Measurements from ENCODE around the gene PRDM15. TPM values are rescaled to one million over a fixed set of nuclear protein-coding genes. Genes with fewer than 3 reads are reported as not detected.

PRDM15 gene
- total RNA-seq, 4 donors from 2014 or later, result 4.7 to 12.3 (median 7.3) TPM

DNA sequence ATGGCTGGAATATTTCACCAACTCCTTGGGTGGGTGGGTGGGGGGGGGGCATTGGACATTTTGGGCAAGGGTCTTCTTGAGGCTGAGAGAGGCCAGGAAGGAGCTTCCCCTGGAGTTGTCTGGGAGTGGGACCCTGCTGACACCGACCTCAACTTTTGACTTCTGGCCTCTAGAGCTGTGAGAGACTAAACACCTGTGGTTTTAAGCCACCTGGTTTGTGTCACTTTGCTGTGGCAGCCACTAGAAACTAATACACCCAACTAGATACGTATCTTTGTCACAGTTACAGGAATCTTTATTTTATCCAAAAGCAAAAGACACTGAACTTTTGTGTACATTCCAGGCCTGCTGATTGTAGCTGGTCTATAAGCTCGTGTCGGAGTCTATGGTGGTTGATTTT lies 102.4 kb downstream of the PRDM15 start:
- peak overlapping the region; percentile 96 to 98 (median 98) for H3K27ac ChIP-seq
- intact Hi-C loops (cut with DNase I), result no loop called here
- H3K27me3 ChIP-seq, result no peaks in the 10 kb centered on the region
- no peak for DNase-seq
- no peak overlapping the region for H3K4me3 ChIP-seq (replicated peaks in 1 of 3)
- WGBS, 2 donors, result 89 to 94% methylated on average over 4 of the region's 4 CpGs
- TF ChIP-seq POLR2A (IDR thresholded peaks at IDR 0.05), result no peak
- TF ChIP-seq, protein P1, sequence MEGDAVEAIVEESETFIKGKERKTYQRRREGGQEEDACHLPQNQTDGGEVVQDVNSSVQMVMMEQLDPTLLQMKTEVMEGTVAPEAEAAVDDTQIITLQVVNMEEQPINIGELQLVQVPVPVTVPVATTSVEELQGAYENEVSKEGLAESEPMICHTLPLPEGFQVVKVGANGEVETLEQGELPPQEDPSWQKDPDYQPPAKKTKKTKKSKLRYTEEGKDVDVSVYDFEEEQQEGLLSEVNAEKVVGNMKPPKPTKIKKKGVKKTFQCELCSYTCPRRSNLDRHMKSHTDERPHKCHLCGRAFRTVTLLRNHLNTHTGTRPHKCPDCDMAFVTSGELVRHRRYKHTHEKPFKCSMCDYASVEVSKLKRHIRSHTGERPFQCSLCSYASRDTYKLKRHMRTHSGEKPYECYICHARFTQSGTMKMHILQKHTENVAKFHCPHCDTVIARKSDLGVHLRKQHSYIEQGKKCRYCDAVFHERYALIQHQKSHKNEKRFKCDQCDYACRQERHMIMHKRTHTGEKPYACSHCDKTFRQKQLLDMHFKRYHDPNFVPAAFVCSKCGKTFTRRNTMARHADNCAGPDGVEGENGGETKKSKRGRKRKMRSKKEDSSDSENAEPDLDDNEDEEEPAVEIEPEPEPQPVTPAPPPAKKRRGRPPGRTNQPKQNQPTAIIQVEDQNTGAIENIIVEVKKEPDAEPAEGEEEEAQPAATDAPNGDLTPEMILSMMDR (IDR thresholded peaks at IDR 0.05), result no peak
- no peaks in the 10 kb centered on the region for H3K36me3 ChIP-seq
- H3K4me1 ChIP-seq, result peaks cover 31 to 34% of the 10 kb centered on the region in 2 donors
- H3K9me3 ChIP-seq, result no peaks in the 10 kb centered on the region

DNA sequence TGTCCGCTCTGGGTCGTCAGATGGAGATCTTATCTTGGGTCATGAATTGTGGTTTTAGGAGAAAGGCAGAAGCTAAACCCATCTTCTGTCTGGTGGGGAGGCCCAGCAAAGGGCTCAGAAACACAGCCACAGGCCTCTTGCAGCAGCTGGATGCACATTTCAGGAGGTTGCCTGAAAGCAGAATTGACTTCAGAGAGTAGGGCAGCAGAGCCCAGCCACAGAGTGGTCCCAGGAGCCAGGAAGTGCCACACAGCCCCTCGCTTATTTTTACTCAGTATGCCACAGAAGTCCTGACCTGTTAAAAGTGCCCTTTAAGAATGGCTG lies 104.0 kb downstream of the PRDM15 start:
- no peaks in the 10 kb centered on the region for H3K27me3 ChIP-seq
- H3K36me3 ChIP-seq, result no peaks in the 10 kb centered on the region
- TF ChIP-seq, protein P1 (IDR thresholded peaks at IDR 0.05), result no peak
- no peak for TF ChIP-seq POLR2A (IDR thresholded peaks at IDR 0.05)
- H3K9me3 ChIP-seq, result no peaks in the 10 kb centered on the region
- H3K4me3 ChIP-seq (replicated peaks in 1 of 3), result no peak overlapping the region
- WGBS, 2 donors, result 36 to 49% methylated on average over 3 of the region's 3 CpGs
- peak overlapping the region; percentile 80 to 94 (median 86) for H3K27ac ChIP-seq
- intact Hi-C loops (cut with DNase I), result no loop called here
- H3K4me1 ChIP-seq, result peaks cover 31 to 34% of the 10 kb centered on the region in 2 donors
- DNase-seq, result no peak

DNA sequence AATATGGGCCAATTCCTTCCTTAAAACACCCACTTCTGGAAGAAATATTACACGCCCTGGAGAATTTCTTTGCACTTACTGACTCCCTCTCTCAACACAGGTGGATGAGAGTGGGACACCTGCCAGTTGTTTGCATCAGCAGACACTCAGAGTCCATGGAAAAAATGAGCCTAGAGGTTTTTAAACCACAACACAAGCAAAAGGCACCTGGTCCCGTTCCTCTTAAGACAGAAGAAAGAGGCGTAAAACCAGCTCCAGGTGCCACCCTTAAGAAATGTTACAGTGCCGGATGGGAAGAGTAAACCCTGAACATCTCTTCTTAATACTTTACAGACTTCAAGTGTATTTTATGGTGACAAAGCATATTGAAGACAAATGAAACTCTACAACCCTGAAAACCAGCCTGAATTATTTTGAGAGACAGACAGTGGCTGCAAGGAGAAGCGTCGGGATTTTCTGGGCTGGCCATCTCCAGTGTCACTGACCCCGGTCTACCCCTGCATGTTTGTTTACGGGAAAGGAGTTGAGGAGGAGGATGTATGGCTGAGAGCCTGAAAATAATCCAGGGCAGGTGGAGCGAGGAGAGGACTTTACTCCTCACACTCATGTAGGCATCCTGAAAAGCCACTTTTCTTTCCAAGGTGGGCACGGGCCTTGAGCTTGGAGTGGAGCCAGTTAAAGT lies 104.5 kb downstream of the PRDM15 start:
- peak; percentile 85 to 88 for DNase-seq
- peaks cover 31 to 34% of the 10 kb centered on the region in 2 donors for H3K4me1 ChIP-seq
- H3K4me3 ChIP-seq (replicated peaks in 1 of 3), result no peak overlapping the region
- peak overlapping the region; percentile 80 to 94 (median 86) for H3K27ac ChIP-seq
- TF ChIP-seq POLR2A (IDR thresholded peaks at IDR 0.05), result peak in 1 of 2 donors; percentile 38
- TF ChIP-seq, protein P1 (IDR thresholded peaks at IDR 0.05), result no peak
- intact Hi-C loops (cut with DNase I), result no loop called here
- no peaks in the 10 kb centered on the region for H3K36me3 ChIP-seq
- WGBS, 2 donors, result 24 to 31% methylated on average over 10 of the region's 10 CpGs
- no peaks in the 10 kb centered on the region for H3K9me3 ChIP-seq
- no peaks in the 10 kb centered on the region for H3K27me3 ChIP-seq

DNA sequence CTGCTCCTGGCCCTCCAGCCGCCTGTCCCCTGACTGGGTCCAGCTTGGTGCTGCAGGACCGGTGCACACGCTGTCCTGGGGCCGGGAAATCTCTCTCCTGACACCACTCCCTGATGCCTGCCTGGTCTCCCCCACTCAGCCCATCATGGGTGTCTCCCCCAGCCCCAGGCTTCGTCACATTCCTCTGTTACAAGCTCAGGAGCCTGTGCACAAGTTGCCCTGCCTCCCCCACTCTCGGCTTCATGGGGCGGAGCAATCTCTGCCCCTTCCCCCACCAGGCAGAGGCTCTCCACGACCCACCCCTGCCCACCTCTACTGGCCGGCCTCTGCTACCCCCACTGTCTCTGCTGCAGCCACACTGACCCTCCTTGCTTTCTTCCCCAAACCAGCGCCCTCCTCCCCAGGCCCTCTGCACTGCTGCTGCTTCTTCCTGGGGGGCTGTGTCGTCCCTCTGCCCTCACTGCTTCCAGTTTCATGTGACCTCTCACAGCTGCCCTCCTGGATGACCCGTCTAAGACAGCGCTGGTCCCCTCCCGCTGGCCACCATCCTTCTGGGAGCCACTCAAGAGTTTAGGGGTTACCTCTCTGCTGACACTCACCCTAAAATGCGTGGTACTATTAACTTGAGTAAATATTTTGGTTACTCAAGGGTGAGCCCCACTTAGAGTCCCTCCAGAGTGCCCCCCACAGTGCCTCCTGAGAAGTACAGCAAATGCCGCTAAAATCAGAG lies 106.6 kb downstream of the PRDM15 start:
- Histone ChIP-seq H3K36me3 (no peaks in the 10 kb centered on the region), H3K9me3 (no peaks in the 10 kb centered on the region), H3K27me3 (no peaks in the 10 kb centered on the region), H3K4me3 (replicated peaks in 1 of 3) (no peak overlapping the region), H3K4me1 (peaks cover 30 to 31% of the 10 kb centered on the region in 2 donors), H3K27ac (no peak overlapping the region)
- WGBS, 2 donors, result 63 to 72% methylated on average over 15 to 16 of the region's 16 CpGs
- intact Hi-C loops (cut with DNase I), result no loop called here
- no peak for DNase-seq
- TF ChIP-seq, protein P1 (IDR thresholded peaks at IDR 0.05), result no peak
- no peak for TF ChIP-seq POLR2A (IDR thresholded peaks at IDR 0.05)

DNA sequence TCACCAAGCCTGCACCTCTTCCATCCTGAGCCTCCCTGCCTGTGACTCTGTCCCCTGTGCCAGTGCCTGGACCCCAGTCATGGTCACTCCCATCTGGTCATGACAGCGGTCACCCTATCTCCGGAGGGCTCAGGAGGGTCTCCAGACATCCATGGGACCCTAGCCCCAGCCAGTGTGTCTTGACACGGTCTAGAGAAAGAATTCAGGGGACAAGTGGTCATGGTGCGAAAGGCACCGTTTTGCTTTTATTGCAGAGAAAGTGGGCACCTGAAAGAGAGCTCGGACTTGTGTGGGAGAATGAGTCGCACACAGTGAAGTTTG lies 107.6 kb downstream of the PRDM15 start:
- Histone ChIP-seq H3K4me3 (replicated peaks in 1 of 3) (no peak overlapping the region), H3K27me3 (no peaks in the 10 kb centered on the region), H3K4me1 (peaks cover 29% of the 10 kb centered on the region in 2 donors), H3K36me3 (no peaks in the 10 kb centered on the region), H3K9me3 (no peaks in the 10 kb centered on the region), H3K27ac (no peak overlapping the region)
- intact Hi-C loops (cut with DNase I), result no loop called here
- TF ChIP-seq, protein P1 (IDR thresholded peaks at IDR 0.05), result no peak
- no peak for TF ChIP-seq POLR2A (IDR thresholded peaks at IDR 0.05)
- 90 to 91% methylated on average over 7 of the region's 7 CpGs for WGBS, 2 donors
- DNase-seq, result no peak

All from thyroid gland (tissue), 4 donors.